HepG2 (cell line): ENCODE measurements around the gene APBB2. TPM values are rescaled to one million over a fixed set of nuclear protein-coding genes. Genes with fewer than 3 reads are reported as not detected.

Source experiments
- ATAC-seq: fragments of 200-7000 bp; cut with Tn5 transposase; 3 replicates; pipeline ENCODE4 v1.9.1; 2020; ENCODE audit warnings: mild to moderate bottlenecking, moderate library complexity
- BruUV-seq: library from RNA; stranded (reverse); fragments of 400-500 nt; replicated peaks from 2 replicates; lab custom pipeline; 2021; lab: Mats Ljungman, UMichigan
- CTCF ChIA-PET: fragments of 300-600 bp; formaldehyde crosslinking; extraction: SDS; loops from one replicate; lab custom pipeline; 2021; ENCODE audit warnings: low total read pairs, inconsistent platforms, low intra/inter-chr PET ratio; lab: Yijun Ruan, JAX
- POLR2A ChIA-PET: fragments of 350-600 bp; sonication (Branson Sonifier 250); formaldehyde crosslinking; loops from one replicate; lab custom pipeline; 2020; ENCODE audit warnings: antibody characterized with exemption, inconsistent platforms; lab: Yijun Ruan, JAX
- DNase-seq: peaks from one replicate; pipeline ENCODE4 v3.0.0-alpha.2; 2015; ENCODE audit warnings: low spot score
- FAIRE-seq: peaks from 3 replicates; lab custom pipeline; 2011; peaks lifted over from hg19 to GRCh38; lab: Jason Lieb, UNC
- H2AFZ ChIP-seq: one replicate; pipeline ENCODE4 v1.6.1; 2011; ENCODE audit warnings: low read length, inconsistent platforms
- H3K27ac ChIP-seq: fragments of 300-600 bp; 3 replicates; pipeline ENCODE4 v1.8.0; 2011; ENCODE audit warnings: mixed run types, mild to moderate bottlenecking, mixed read lengths, low read length, inconsistent platforms; ENCODE audit not compliant: insufficient read depth; ENCODE audit errors: extremely low read length
- H3K27me3 ChIP-seq, 2 experiments: fragments of 200-600 bp in 1 of 2; 2 replicates in 1 of 2; 3 replicates in 1 of 2; pipeline versions ENCODE4 v1.6.0 to v1.8.0; 2011; ENCODE audit warnings: low read length in 2 of 2, mild to moderate bottlenecking in 2 of 2, moderate library complexity in 2 of 2, inconsistent platforms in 1 of 2; ENCODE audit not compliant: insufficient read depth in 2 of 2, control insufficient read depth in 1 of 2
- H3K36me3 ChIP-seq, 2 experiments: fragments of 200-600 bp in 1 of 2; replicated peaks in 1 of 2; 2 replicates in 1 of 2; 3 replicates in 1 of 2; pipeline versions ENCODE4 v1.5.1 to v1.8.0; 2011; ENCODE audit warnings: low read length in 2 of 2, inconsistent platforms in 1 of 2; ENCODE audit not compliant: insufficient read depth in 2 of 2, control insufficient read depth in 1 of 2
- H3K4me1 ChIP-seq: 2 replicates; pipeline ENCODE4 v1.5.1; 2012; ENCODE audit warnings: low read length, inconsistent platforms; ENCODE audit not compliant: insufficient read depth
- H3K4me2 ChIP-seq: 2 replicates; pipeline ENCODE4 v1.6.0; 2011; ENCODE audit warnings: low read depth, low read length, inconsistent platforms
- H3K4me3 ChIP-seq, 3 experiments: fragments of 200-600 bp in 1 of 3; sonication (generic), shearing (Covaris generic) in 1 of 3; replicated peaks in 1 of 3; 2 replicates each; pipeline ENCODE4 v1.5.1; 2011 to 2016; ENCODE audit warnings: low read length in 3 of 3, inconsistent platforms in 2 of 3, low read depth in 2 of 3, mild to moderate bottlenecking in 2 of 3, control low read depth in 1 of 3, mixed read lengths in 1 of 3; ENCODE audit not compliant: insufficient read depth in 1 of 3
- H3K79me2 ChIP-seq: one replicate; pipeline ENCODE4 v1.6.1; 2011; ENCODE audit warnings: low read length, inconsistent platforms; ENCODE audit not compliant: insufficient read depth
- H3K9ac ChIP-seq: 2 replicates; pipeline ENCODE4 v1.6.0; 2011; ENCODE audit warnings: mild to moderate bottlenecking, low read depth, low read length, inconsistent platforms; ENCODE audit not compliant: insufficient read depth
- H3K9me3 ChIP-seq: 2 replicates; pipeline ENCODE4 v1.5.1; 2012; ENCODE audit warnings: mild to moderate bottlenecking, low read length
- H4K20me1 ChIP-seq: 2 replicates; pipeline ENCODE4 v1.6.0; 2011; ENCODE audit warnings: inconsistent platforms, mild to moderate bottlenecking, low read length, moderate library complexity; ENCODE audit not compliant: insufficient read depth
- ATF7-NPFF ChIP-seq: sonication (generic); formaldehyde crosslinking; IDR thresholded peaks from 2 replicates; pipeline ENCODE4 v1.8.1; 2023; ENCODE audit warnings: mild to moderate bottlenecking, low read depth, missing genetic modification reagents, moderate library complexity
- SAFB2 ChIP-seq: sonication (generic); formaldehyde crosslinking; IDR thresholded peaks from 2 replicates; pipeline ENCODE4 v1.5.1; 2020; ENCODE audit warnings: missing genetic modification reagents, low read depth, mild to moderate bottlenecking, borderline replicate concordance
- SALL1 ChIP-seq: sonication (generic); formaldehyde crosslinking; IDR thresholded peaks from 2 replicates; pipeline ENCODE4 v1.8.0; 2022; ENCODE audit warnings: mild to moderate bottlenecking, missing genetic modification reagents
- SALL2 ChIP-seq: sonication (generic); formaldehyde crosslinking; IDR thresholded peaks from 2 replicates; pipeline ENCODE4 v1.8.1; 2023; ENCODE audit warnings: mild to moderate bottlenecking, missing genetic modification reagents, inconsistent platforms
- SRSF9 ChIP-seq: fragments of 200-400 bp; formaldehyde crosslinking; IDR thresholded peaks from 2 replicates; pipeline ENCODE4 v1.6.1; 2018; ENCODE audit warnings: borderline replicate concordance, mild to moderate bottlenecking, low read depth, low read length; ENCODE audit not compliant: insufficient read depth, poor library complexity, severe bottlenecking
- TBL1XR1 ChIP-seq: fragments of 150-350 bp; IDR thresholded peaks from 2 replicates; pipeline ENCODE4 v1.6.1; 2014; ENCODE audit warnings: borderline replicate concordance, low read length; ENCODE audit not compliant: partially characterized antibody
- ZMYM3 ChIP-seq: sonication (generic); formaldehyde crosslinking; IDR thresholded peaks from 2 replicates; pipeline ENCODE4 v1.5.1; 2020; ENCODE audit warnings: mild to moderate bottlenecking, missing genetic modification reagents
- ZNF703 ChIP-seq: sonication (generic); formaldehyde crosslinking; IDR thresholded peaks from 2 replicates; pipeline ENCODE4 v1.5.1; 2020; ENCODE audit warnings: missing genetic modification reagents, mild to moderate bottlenecking, moderate library complexity, borderline replicate concordance
- WGBS: methylation state at CpG from one replicate; pipeline ENCODE4 v1.1.6; 2017; ENCODE audit warnings: low lambda C conversion rate; 5-methylcytosine and 5-hydroxymethylcytosine counted together
- in situ Hi-C: cut with HindIII; loops from 2 replicates; pipeline ENCODE4 v1.10.0; 2017; ENCODE audit warnings: low pct_unique_long_range_greater_than_20kb; ENCODE audit not compliant: extremely low pct_ligation_motif_present
- intact Hi-C: fragments of 100-400 bp; cut with micrococcal nuclease; formaldehyde crosslinking; loops from one replicate; pipeline ENCODE4 v1.10.0; 2022; ENCODE audit not compliant: unreplicated experiment
- polyA plus RNA-seq, 8 experiments: library from polyadenylated mRNA; depleted of rRNA in 3 of 8; stranded (reverse) in 7 of 8; unstranded in 1 of 8; fragments of >200 nt; fragmentation: Illumina TruSeq in 4 of 8; extraction: Trizol in 4 of 8; gene quantifications; 2 replicates each; pipeline versions ENCODE4 v1.2.1 to v1.2.3, GENCODE V29; 2011 to 2016; ENCODE audit warnings: low read depth in 4 of 8, missing spikeins in 1 of 8, mixed read lengths in 1 of 8; ENCODE audit not compliant: insufficient read depth in 1 of 8
- total RNA-seq, 5 experiments: library from RNA; depleted of rRNA; stranded (reverse); fragments of >200 nt; fragmentation: Illumina TruSeq; extraction: Trizol; gene quantifications; 2 replicates each; pipeline ENCODE4 v1.2.3, GENCODE V29; 2016; ENCODE audit warnings: low read depth in 1 of 5
- TF ChIP-seq, protein P1 (sequence below): sonication (generic); formaldehyde crosslinking; IDR thresholded peaks from 2 replicates; pipeline ENCODE4 v1.5.1; 2020; ENCODE audit warnings: missing genetic modification reagents, mild to moderate bottlenecking, borderline replicate concordance
- TF ChIP-seq, protein P2 (sequence below): sonication (generic); formaldehyde crosslinking; IDR thresholded peaks from 2 replicates; pipeline ENCODE4 v1.4.0; 2020; ENCODE audit warnings: missing genetic modification reagents
- TF ChIP-seq, protein P3 (sequence below): sonication (generic); formaldehyde crosslinking; IDR thresholded peaks from 2 replicates; pipeline ENCODE4 v1.5.0; 2020; ENCODE audit warnings: mild to moderate bottlenecking, missing genetic modification reagents
- TF ChIP-seq, protein P4 (sequence below): IDR thresholded peaks from 2 replicates; pipeline ENCODE4 v1.6.1; 2018; ENCODE audit warnings: missing genetic modification reagents, mild to moderate bottlenecking, missing compliant biosample characterization

Gene APBB2
- total and polyA plus RNA-seq, 2 of the 13 experiments (the other 11 are each of a cell fraction or from before 2014, with no cell fraction given): 11.7 to 17.0 TPM

DNA sequence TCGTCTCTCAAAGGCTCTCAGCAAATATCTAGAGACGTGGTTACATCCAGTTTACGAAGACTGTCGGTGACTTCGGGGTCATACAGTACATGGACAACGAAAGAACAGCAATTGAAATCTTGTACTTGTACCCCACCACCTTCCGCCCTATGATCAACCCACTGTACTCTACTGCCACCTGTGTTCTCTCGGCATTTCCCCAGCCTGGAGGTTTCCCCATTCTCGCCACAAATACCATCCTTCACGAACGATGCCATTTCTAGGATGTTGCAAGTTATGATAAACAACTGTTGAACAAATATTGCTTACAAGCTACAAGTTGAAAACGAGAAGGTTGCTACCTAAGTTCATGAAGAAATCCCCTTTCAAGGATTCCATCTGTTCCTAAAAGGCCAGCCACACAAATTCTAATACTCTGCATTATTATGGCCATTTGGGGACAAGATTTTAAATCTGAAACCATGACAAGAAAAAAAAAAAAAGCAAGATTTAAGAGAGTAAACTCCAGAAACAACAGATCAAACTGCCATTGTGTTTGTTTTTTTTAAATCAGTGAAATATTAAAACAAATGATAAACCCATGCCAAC, 1.6 kb downstream of the APBB2 start (continued):
- peak; percentile 34; the same call in 1 of the 2 replicates for TF ChIP-seq SALL1 (CRISPR knock-in tag)
- TF ChIP-seq ZMYM3: peak; percentile 39; the same call in 1 of the 2 replicates

DNA sequence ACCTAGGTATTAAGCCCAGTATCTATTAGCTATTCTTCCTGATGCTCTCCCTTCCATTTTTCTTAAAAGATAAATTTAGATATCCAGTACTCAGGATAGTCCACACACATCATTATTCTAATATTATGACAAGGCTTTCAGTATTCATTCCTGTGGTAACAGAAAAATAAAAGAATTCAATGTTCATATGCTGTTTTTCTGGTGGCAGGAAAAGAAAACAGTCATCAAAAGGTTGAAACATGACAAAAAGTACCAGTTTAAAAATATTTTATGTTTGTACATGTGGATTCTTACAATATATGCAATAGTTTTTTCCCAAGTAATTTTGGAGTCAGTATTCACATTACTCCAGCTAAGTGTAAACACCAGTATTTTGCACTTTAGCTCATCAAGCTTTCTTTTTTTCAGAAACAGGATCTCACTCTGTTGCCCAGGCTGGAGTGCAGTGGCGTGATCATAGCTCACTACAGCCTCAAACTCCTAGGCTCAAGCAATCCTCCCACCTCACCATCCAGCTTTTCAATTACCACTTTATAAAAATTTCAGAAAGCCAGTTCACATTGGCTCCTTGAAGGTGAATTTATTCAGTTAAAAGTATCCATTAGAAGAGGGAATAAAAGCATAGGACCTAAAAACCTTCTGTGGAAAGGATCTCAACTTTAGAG, 2.3 kb downstream of the APBB2 start:
- intact Hi-C loops (loop anchor here (5.0 kb wide), 3 partner anchors 35 to 135 kb away; no protein-coding TSS in a partner anchor), in situ Hi-C loops (loop anchor here (10.0 kb wide), 1 partner anchor 87 kb away; no protein-coding TSS in a partner anchor)
- CTCF ChIA-PET: interaction anchor here (1.6 to 1.9 kb wide), 2 partner anchors 232 to 236 kb away, joined by 9 to 11 read pairs; no protein-coding TSS in a partner anchor
- no TSS peak for BruUV-seq
- Histone ChIP-seq H3K27ac (no peak overlapping the region), H3K79me2 (peaks cover 58% of the 10 kb centered on the region), H3K9me3 (no peaks in the 10 kb centered on the region), H2AFZ (peak overlapping the region; percentile 64), H3K27me3 (no peaks in the 10 kb centered on the region; a peak in 1 of 5 replicates), H4K20me1 (no peaks in the 10 kb centered on the region), H3K4me2 (peak overlapping the region; percentile 84), H3K4me1 (peaks cover 49% of the 10 kb centered on the region), H3K36me3 (no peaks in the 10 kb centered on the region), H3K4me3 (peak overlapping the region in 2 of 3 experiments; percentile 93 to 94; a peak in 4 of 6 replicates), H3K9ac (peak overlapping the region; percentile 20; the same call in 1 of the 2 replicates)
- POLR2A ChIA-PET: interaction anchor here (1.8 kb wide), 1 partner anchor 284 kb away, joined by 4 read pairs; no protein-coding TSS in a partner anchor
- ATAC-seq: no peak
- no peak for DNase-seq
- no peak for FAIRE-seq
- WGBS: 81% methylated on average over 1 of the region's 1 CpG
- TF ChIP-seq SAFB2 (no peak), SRSF9 (no peak), ZMYM3 (peak; percentile 66), ATF7-NPFF (CRISPR knock-in tag) (no peak), ZNF703 (CRISPR knock-in tag) (no peak), TBL1XR1 (no peak), SALL2 (CRISPR knock-in tag) (no peak)
- TF ChIP-seq, protein P1, sequence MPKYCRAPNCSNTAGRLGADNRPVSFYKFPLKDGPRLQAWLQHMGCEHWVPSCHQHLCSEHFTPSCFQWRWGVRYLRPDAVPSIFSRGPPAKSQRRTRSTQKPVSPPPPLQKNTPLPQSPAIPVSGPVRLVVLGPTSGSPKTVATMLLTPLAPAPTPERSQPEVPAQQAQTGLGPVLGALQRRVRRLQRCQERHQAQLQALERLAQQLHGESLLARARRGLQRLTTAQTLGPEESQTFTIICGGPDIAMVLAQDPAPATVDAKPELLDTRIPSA (CRISPR knock-in tag): no peak
- TF ChIP-seq, protein P2, sequence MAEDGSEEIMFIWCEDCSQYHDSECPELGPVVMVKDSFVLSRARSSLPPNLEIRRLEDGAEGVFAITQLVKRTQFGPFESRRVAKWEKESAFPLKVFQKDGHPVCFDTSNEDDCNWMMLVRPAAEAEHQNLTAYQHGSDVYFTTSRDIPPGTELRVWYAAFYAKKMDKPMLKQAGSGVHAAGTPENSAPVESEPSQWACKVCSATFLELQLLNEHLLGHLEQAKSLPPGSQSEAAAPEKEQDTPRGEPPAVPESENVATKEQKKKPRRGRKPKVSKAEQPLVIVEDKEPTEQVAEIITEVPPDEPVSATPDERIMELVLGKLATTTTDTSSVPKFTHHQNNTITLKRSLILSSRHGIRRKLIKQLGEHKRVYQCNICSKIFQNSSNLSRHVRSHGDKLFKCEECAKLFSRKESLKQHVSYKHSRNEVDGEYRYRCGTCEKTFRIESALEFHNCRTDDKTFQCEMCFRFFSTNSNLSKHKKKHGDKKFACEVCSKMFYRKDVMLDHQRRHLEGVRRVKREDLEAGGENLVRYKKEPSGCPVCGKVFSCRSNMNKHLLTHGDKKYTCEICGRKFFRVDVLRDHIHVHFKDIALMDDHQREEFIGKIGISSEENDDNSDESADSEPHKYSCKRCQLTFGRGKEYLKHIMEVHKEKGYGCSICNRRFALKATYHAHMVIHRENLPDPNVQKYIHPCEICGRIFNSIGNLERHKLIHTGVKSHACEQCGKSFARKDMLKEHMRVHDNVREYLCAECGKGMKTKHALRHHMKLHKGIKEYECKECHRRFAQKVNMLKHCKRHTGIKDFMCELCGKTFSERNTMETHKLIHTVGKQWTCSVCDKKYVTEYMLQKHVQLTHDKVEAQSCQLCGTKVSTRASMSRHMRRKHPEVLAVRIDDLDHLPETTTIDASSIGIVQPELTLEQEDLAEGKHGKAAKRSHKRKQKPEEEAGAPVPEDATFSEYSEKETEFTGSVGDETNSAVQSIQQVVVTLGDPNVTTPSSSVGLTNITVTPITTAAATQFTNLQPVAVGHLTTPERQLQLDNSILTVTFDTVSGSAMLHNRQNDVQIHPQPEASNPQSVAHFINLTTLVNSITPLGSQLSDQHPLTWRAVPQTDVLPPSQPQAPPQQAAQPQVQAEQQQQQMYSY (CRISPR knock-in tag): no peak
- TF ChIP-seq, protein P3, sequence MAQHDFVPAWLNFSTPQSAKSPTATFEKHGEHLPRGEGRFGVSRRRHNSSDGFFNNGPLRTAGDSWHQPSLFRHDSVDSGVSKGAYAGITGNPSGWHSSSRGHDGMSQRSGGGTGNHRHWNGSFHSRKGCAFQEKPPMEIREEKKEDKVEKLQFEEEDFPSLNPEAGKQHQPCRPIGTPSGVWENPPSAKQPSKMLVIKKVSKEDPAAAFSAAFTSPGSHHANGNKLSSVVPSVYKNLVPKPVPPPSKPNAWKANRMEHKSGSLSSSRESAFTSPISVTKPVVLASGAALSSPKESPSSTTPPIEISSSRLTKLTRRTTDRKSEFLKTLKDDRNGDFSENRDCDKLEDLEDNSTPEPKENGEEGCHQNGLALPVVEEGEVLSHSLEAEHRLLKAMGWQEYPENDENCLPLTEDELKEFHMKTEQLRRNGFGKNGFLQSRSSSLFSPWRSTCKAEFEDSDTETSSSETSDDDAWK (CRISPR knock-in tag): no peak
- TF ChIP-seq, protein P4, sequence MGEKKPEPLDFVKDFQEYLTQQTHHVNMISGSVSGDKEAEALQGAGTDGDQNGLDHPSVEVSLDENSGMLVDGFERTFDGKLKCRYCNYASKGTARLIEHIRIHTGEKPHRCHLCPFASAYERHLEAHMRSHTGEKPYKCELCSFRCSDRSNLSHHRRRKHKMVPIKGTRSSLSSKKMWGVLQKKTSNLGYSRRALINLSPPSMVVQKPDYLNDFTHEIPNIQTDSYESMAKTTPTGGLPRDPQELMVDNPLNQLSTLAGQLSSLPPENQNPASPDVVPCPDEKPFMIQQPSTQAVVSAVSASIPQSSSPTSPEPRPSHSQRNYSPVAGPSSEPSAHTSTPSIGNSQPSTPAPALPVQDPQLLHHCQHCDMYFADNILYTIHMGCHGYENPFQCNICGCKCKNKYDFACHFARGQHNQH (CRISPR knock-in tag): no peak
